ENCODE results near the gene TCOF1.

DNA sequence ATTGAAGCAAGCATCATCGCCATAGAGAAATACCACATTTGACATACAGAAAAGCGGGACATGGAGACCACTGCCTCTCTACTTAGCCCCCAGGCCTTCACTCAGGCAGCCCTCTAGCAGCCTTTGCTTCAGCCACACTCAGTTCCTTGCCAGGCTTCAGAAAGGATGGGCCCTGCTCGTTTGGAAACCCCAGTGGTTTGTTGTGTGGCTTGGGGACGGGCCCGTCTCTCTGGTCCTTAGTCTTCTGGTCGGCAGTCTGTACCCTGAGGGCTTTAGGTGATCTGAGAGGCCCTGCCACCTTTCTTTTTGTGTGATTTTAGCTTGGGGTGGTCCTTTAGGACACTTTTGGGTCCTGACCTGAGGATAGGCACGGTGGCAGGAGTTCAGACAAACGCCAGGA, 33.7 kb upstream of the TCOF1 start:
- TF ChIP-seq, protein P1, sequence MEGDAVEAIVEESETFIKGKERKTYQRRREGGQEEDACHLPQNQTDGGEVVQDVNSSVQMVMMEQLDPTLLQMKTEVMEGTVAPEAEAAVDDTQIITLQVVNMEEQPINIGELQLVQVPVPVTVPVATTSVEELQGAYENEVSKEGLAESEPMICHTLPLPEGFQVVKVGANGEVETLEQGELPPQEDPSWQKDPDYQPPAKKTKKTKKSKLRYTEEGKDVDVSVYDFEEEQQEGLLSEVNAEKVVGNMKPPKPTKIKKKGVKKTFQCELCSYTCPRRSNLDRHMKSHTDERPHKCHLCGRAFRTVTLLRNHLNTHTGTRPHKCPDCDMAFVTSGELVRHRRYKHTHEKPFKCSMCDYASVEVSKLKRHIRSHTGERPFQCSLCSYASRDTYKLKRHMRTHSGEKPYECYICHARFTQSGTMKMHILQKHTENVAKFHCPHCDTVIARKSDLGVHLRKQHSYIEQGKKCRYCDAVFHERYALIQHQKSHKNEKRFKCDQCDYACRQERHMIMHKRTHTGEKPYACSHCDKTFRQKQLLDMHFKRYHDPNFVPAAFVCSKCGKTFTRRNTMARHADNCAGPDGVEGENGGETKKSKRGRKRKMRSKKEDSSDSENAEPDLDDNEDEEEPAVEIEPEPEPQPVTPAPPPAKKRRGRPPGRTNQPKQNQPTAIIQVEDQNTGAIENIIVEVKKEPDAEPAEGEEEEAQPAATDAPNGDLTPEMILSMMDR (optimal IDR thresholded peaks at IDR 0.05 in 1 of 3, IDR thresholded peaks at IDR 0.05 in 1 of 3, conservative IDR thresholded peaks at IDR 0.05 in 1 of 3; ENCODE audit: extremely low read depth in 1 of 3, insufficient read depth in 2 of 3, low read length in 3 of 3), result no peak
- no peak for TF ChIP-seq EZH2 (IDR thresholded peaks at IDR 0.05; ENCODE audit: low read length)

Data from keratinocyte (primary cell).